ENCODE results near the gene HELT. TPM values are rescaled to one million over a fixed set of nuclear protein-coding genes. Genes with fewer than 3 reads are reported as not detected.
"Not testable (repeated sequence)": the region's sequence is repeated elsewhere in the genome, so short reads cannot be mapped to it uniquely, and the experiment has no call there.

The HELT gene
- not detected in 2 replicates for total RNA-seq (2014; rRNA removed; shearing (Covaris generic))
- polyA plus RNA-seq (2016; fragmentation: Nextera tagmentation; extraction: Ambion mirVana), result not detected in 2 replicates

GRCh38 chr4:185017964-185018772, at the start of gene HELT:
Gene HELT, plus strand, starts transcription at chr4:185018490. Its CDS starts 439 bp downstream, at chr4:185018929.
- H3F3A ChIP-seq (ENCODE audit: insufficient read depth), result no peaks in the 10 kb centered on the region
- no peak within 1 kb of the TSS for H3K9ac ChIP-seq
- no peaks in the 10 kb centered on the region for H3K4me1 ChIP-seq (ENCODE audit: insufficient read depth)
- no peak within 1 kb of the TSS for H3K4me3 ChIP-seq
- no peak within 1 kb of the TSS for H3K4me2 ChIP-seq (ENCODE audit: unreplicated experiment)
- in situ Hi-C loops (cut with MboI), result no loop called here
- H3K9me3 ChIP-seq (ENCODE audit: low read depth), result no peaks in the 10 kb centered on the region
- TF ChIP-seq EZH2 (IDR thresholded peaks at IDR 0.05; ENCODE audit: insufficient read depth, poor library complexity, severe bottlenecking), result no peak
- TF ChIP-seq EZH2phosphoT487 (IDR thresholded peaks at IDR 0.05; ENCODE audit: insufficient read depth, low read depth), result no peak
- no peaks in the 10 kb centered on the region for H3K36me3 ChIP-seq (ENCODE audit: low read depth)
- no peaks in the 10 kb centered on the region for H3K79me2 ChIP-seq (ENCODE audit: insufficient read depth)
- DNase-seq, result no peak
- WGBS, 2 experiments (ENCODE audit: low coverage in 1 of 2, low lambda C conversion rate in 2 of 2, missing lambda C conversion rate in 2 of 2), result 2 to 3% methylated on average over 52 to 56 of the region's 58 CpGs
- no peak within 1 kb of the TSS for H3K27ac ChIP-seq
- H2AFZ ChIP-seq, result no peak within 1 kb of the TSS
- H3K27me3 ChIP-seq (replicated peaks; ENCODE audit: insufficient read depth), result peaks cover 97% of the 10 kb centered on the region
- H3K9me2 ChIP-seq (ENCODE audit: insufficient read depth), result no peaks in the 10 kb centered on the region
- H4K20me1 ChIP-seq (ENCODE audit: insufficient read depth), result no peaks in the 10 kb centered on the region

GRCh38 chr4:184968784-184969201, 49.5 kb upstream of the HELT start:
- H3K4me2 ChIP-seq (ENCODE audit: unreplicated experiment), result no peak overlapping the region
- no peak for DNase-seq
- H2AFZ ChIP-seq, result no peak overlapping the region
- no peaks in the 10 kb centered on the region for H3K79me2 ChIP-seq (ENCODE audit: insufficient read depth)
- H3K9me3 ChIP-seq (ENCODE audit: low read depth), result no peaks in the 10 kb centered on the region
- no peak overlapping the region for H3K4me3 ChIP-seq
- no peaks in the 10 kb centered on the region for H3K36me3 ChIP-seq (ENCODE audit: low read depth)
- TF ChIP-seq EZH2phosphoT487 (IDR thresholded peaks at IDR 0.05; ENCODE audit: insufficient read depth, low read depth) (no peak), EZH2 (IDR thresholded peaks at IDR 0.05; ENCODE audit: insufficient read depth, poor library complexity, severe bottlenecking) (no peak)
- H3K27me3 ChIP-seq (replicated peaks; ENCODE audit: insufficient read depth), result no peaks in the 10 kb centered on the region
- whole genome bisulfite sequencing, 2 experiments (ENCODE audit: low coverage in 1 of 2, low lambda C conversion rate in 2 of 2, missing lambda C conversion rate in 2 of 2), result 60 to 75% methylated on average over 5 of the region's 5 CpGs
- no peak overlapping the region for H3K27ac ChIP-seq
- H3F3A ChIP-seq (ENCODE audit: insufficient read depth), result no peaks in the 10 kb centered on the region
- H3K9ac ChIP-seq, result no peak overlapping the region
- no peaks in the 10 kb centered on the region for H3K4me1 ChIP-seq (ENCODE audit: insufficient read depth)
- H3K9me2 ChIP-seq (ENCODE audit: insufficient read depth), result no peaks in the 10 kb centered on the region
- no peaks in the 10 kb centered on the region for H4K20me1 ChIP-seq (ENCODE audit: insufficient read depth)
- in situ Hi-C loops (cut with MboI), result no loop called here

- TF ChIP-seq EZH2 (IDR thresholded peaks at IDR 0.05; ENCODE audit: insufficient read depth, poor library complexity, severe bottlenecking) (no peak), EZH2phosphoT487 (IDR thresholded peaks at IDR 0.05; ENCODE audit: insufficient read depth, low read depth) (no peak)
- H3K9ac ChIP-seq, result no peak overlapping the region
- H3K4me3 ChIP-seq, result no peak overlapping the region
- no peaks in the 10 kb centered on the region for H3K27me3 ChIP-seq (replicated peaks; ENCODE audit: insufficient read depth)
- no peaks in the 10 kb centered on the region for H3K9me3 ChIP-seq (ENCODE audit: low read depth)
- H3K4me1 ChIP-seq (ENCODE audit: insufficient read depth), result no peaks in the 10 kb centered on the region
- no peak overlapping the region for H3K4me2 ChIP-seq (ENCODE audit: unreplicated experiment)
- no peaks in the 10 kb centered on the region for H3K9me2 ChIP-seq (ENCODE audit: insufficient read depth)
- in situ Hi-C loops (cut with MboI), result no loop called here
- no peak overlapping the region for H2AFZ ChIP-seq
- no peaks in the 10 kb centered on the region for H3K36me3 ChIP-seq (ENCODE audit: low read depth)
- no peaks in the 10 kb centered on the region for H4K20me1 ChIP-seq (ENCODE audit: insufficient read depth)
- no peaks in the 10 kb centered on the region for H3F3A ChIP-seq (ENCODE audit: insufficient read depth)
- DNase-seq, result no peak
- no peak overlapping the region for H3K27ac ChIP-seq
- 53 to 58% methylated on average over 5 of the region's 5 CpGs for WGBS, 2 experiments (ENCODE audit: low coverage in 1 of 2, low lambda C conversion rate in 2 of 2, missing lambda C conversion rate in 2 of 2)
- no peaks in the 10 kb centered on the region for H3K79me2 ChIP-seq (ENCODE audit: insufficient read depth)
These were observed 48.7 kb upstream of the HELT start for GRCh38 chr4:184969610-184970009.

- Histone ChIP-seq H3F3A (ENCODE audit: insufficient read depth) (no peaks in the 10 kb centered on the region), H3K4me2 (ENCODE audit: unreplicated experiment) (no peak overlapping the region), H3K4me1 (ENCODE audit: insufficient read depth) (no peaks in the 10 kb centered on the region), H3K36me3 (ENCODE audit: low read depth) (no peaks in the 10 kb centered on the region), H2AFZ (no peak overlapping the region), H4K20me1 (ENCODE audit: insufficient read depth) (no peaks in the 10 kb centered on the region), H3K9ac (no peak overlapping the region), H3K27me3 (replicated peaks; ENCODE audit: insufficient read depth) (no peaks in the 10 kb centered on the region), H3K79me2 (ENCODE audit: insufficient read depth) (no peaks in the 10 kb centered on the region), H3K9me2 (ENCODE audit: insufficient read depth) (no peaks in the 10 kb centered on the region), H3K9me3 (ENCODE audit: low read depth) (no peaks in the 10 kb centered on the region), H3K27ac (no peak overlapping the region), H3K4me3 (no peak overlapping the region)
- 45 to 55% methylated on average over 7 of the region's 7 CpGs for WGBS, 2 experiments (ENCODE audit: low coverage in 1 of 2, low lambda C conversion rate in 2 of 2, missing lambda C conversion rate in 2 of 2)
- no peak for TF ChIP-seq EZH2phosphoT487 (IDR thresholded peaks at IDR 0.05; ENCODE audit: insufficient read depth, low read depth)
- no peak for DNase-seq
- in situ Hi-C loops (cut with MboI), result no loop called here
These were observed 45.3 kb upstream of the HELT start for GRCh38 chr4:184972991-184973390.

GRCh38 chr4:184976348-184976747, 41.9 kb upstream of the HELT start:
- H2AFZ ChIP-seq; H3K36me3 ChIP-seq (ENCODE audit: low read depth); H3K9me2 ChIP-seq (ENCODE audit: insufficient read depth); H3K9me3 ChIP-seq (ENCODE audit: low read depth); H3K27ac ChIP-seq; H3K4me3 ChIP-seq; in situ Hi-C loops (cut with MboI); H3K4me2 ChIP-seq (ENCODE audit: unreplicated experiment); H4K20me1 ChIP-seq (ENCODE audit: insufficient read depth); H3K9ac ChIP-seq; H3K79me2 ChIP-seq (ENCODE audit: insufficient read depth); H3F3A ChIP-seq (ENCODE audit: insufficient read depth); DNase-seq; H3K4me1 ChIP-seq (ENCODE audit: insufficient read depth): not testable (repeated sequence)
- H3K27me3 ChIP-seq (replicated peaks; ENCODE audit: insufficient read depth), result 0 out of 2 replicates have a peak, but pooled peaks cover 13% of the 10 kb centered on the region
- WGBS, 2 experiments (ENCODE audit: low coverage in 1 of 2, low lambda C conversion rate in 2 of 2, missing lambda C conversion rate in 2 of 2), result 6 to 14% methylated on average over 2 of the region's 2 CpGs
